WTC11 (cell line): ENCODE measurements around the gene LTBR. TPM values are rescaled to one million over a fixed set of nuclear protein-coding genes. Genes with fewer than 3 reads are reported as not detected.

Experiments
- ATAC-seq: fragments of 200-7000 bp; cut with Tn5 transposase; 2 replicates; pipeline ENCODE4 v1.10.0; 2021; ENCODE audit warnings: mild to moderate bottlenecking, moderate library complexity
- CTCF ChIA-PET: fragments of 300-600 bp; sonication (Branson Sonifier 250); formaldehyde crosslinking; loops from one replicate; lab custom pipeline; 2021; ENCODE audit warnings: antibody characterized with exemption; lab: Charles Lee
- POLR2A ChIA-PET: fragments of 350-600 bp; sonication (Branson Sonifier 250); formaldehyde crosslinking; loops from one replicate; lab custom pipeline; 2021; ENCODE audit warnings: antibody characterized with exemption; lab: Charles Lee
- DNase-seq: peaks from one replicate; pipeline ENCODE4 v3.0.0; 2021; ENCODE audit warnings: low spot score
- H3K27ac Mint-ChIP-seq: 2 replicates; pipeline ENCODE4 v1.8.0; 2021; ENCODE audit warnings: mixed read lengths
- H3K27me3 Mint-ChIP-seq: 2 replicates; pipeline ENCODE4 v1.8.0; 2021; ENCODE audit warnings: low read depth, mild to moderate bottlenecking, moderate library complexity, mixed read lengths
- H3K36me3 Mint-ChIP-seq: 2 replicates; pipeline ENCODE4 v1.8.0; 2021; ENCODE audit warnings: mixed read lengths
- H3K4me1 Mint-ChIP-seq: 2 replicates; pipeline ENCODE4 v1.8.0; 2022; ENCODE audit warnings: mixed read lengths
- H3K4me3 Mint-ChIP-seq: 2 replicates; pipeline ENCODE4 v1.8.0; 2021; ENCODE audit warnings: mild to moderate bottlenecking, moderate library complexity, mixed read lengths
- H3K9me3 Mint-ChIP-seq: 2 replicates; pipeline ENCODE4 v1.8.0; 2021; ENCODE audit warnings: mixed read lengths
- ATF3 ChIP-seq: sonication (generic); formaldehyde crosslinking; conservative IDR thresholded peaks from 2 replicates; pipeline ENCODE4 v1.8.1; 2022; ENCODE audit warnings: mild to moderate bottlenecking, missing genetic modification reagents
- CBFB ChIP-seq: sonication (generic); formaldehyde crosslinking; IDR thresholded peaks from 2 replicates; pipeline ENCODE4 v1.8.1; 2022; ENCODE audit warnings: mild to moderate bottlenecking, low read depth, missing genetic modification reagents
- CDX4 ChIP-seq: fragments of 250-450 bp; sonication (Bioruptor Pico); IDR thresholded peaks from 2 replicates; pipeline ENCODE4 v1.9.0; 2021; ENCODE audit warnings: moderate library complexity, mild to moderate bottlenecking, inconsistent platforms, borderline replicate concordance
- E2F4 ChIP-seq: sonication (generic); formaldehyde crosslinking; IDR thresholded peaks from 2 replicates; pipeline ENCODE4 v1.8.1; 2022; ENCODE audit warnings: low read depth, mild to moderate bottlenecking, moderate library complexity, missing genetic modification reagents, borderline replicate concordance
- E2F5 ChIP-seq: sonication (generic); formaldehyde crosslinking; IDR thresholded peaks from 2 replicates; pipeline ENCODE4 v1.8.1; 2022; ENCODE audit warnings: mild to moderate bottlenecking, moderate library complexity, missing genetic modification reagents
- GABPB1 ChIP-seq: sonication (generic); formaldehyde crosslinking; IDR thresholded peaks from 2 replicates; pipeline ENCODE4 v1.8.1; 2023; ENCODE audit warnings: mild to moderate bottlenecking, missing genetic modification reagents
- MAX ChIP-seq: sonication (generic); formaldehyde crosslinking; IDR thresholded peaks from 2 replicates; pipeline ENCODE4 v1.8.0; 2022; ENCODE audit warnings: mild to moderate bottlenecking, missing genetic modification reagents
- MYBL2 ChIP-seq: sonication (generic); formaldehyde crosslinking; IDR thresholded peaks from 2 replicates; pipeline ENCODE4 v1.8.1; 2023; ENCODE audit warnings: mild to moderate bottlenecking, moderate library complexity, missing genetic modification reagents
- NFE2L1 ChIP-seq: sonication (generic); formaldehyde crosslinking; IDR thresholded peaks from 2 replicates; pipeline ENCODE4 v1.8.1; 2023; ENCODE audit warnings: missing genetic modification reagents
- NR1H2 ChIP-seq: sonication (generic); formaldehyde crosslinking; IDR thresholded peaks from 2 replicates; pipeline ENCODE4 v1.9.0; 2021; ENCODE audit warnings: mild to moderate bottlenecking, moderate library complexity, missing genetic modification reagents
- OVOL2 ChIP-seq: fragments of 250-450 bp; sonication (Bioruptor Pico); IDR thresholded peaks from 2 replicates; pipeline ENCODE4 v1.9.0; 2021; ENCODE audit warnings: mild to moderate bottlenecking, borderline replicate concordance
- PREB ChIP-seq: sonication (generic); formaldehyde crosslinking; IDR thresholded peaks from 2 replicates; pipeline ENCODE4 v1.8.1; 2022; ENCODE audit warnings: mild to moderate bottlenecking, missing genetic modification reagents, moderate library complexity, borderline replicate concordance
- SMAD3 ChIP-seq: sonication (generic); formaldehyde crosslinking; IDR thresholded peaks from 2 replicates; pipeline ENCODE4 v1.8.0; 2022; ENCODE audit warnings: missing genetic modification reagents, mild to moderate bottlenecking, borderline replicate concordance
- SP1 ChIP-seq: sonication (generic); formaldehyde crosslinking; conservative IDR thresholded peaks from 2 replicates; pipeline ENCODE4 v1.8.1; 2022; ENCODE audit warnings: missing genetic modification reagents
- USF2 ChIP-seq: sonication (generic); formaldehyde crosslinking; IDR thresholded peaks from 2 replicates; pipeline ENCODE4 v1.8.1; 2023; ENCODE audit warnings: mild to moderate bottlenecking, missing genetic modification reagents, moderate library complexity
- ZNF121 ChIP-seq: sonication (generic); formaldehyde crosslinking; IDR thresholded peaks from 2 replicates; pipeline ENCODE4 v1.8.0; 2023; ENCODE audit warnings: missing genetic modification reagents
- ZNF423 ChIP-seq: fragments of 250-450 bp; sonication (Bioruptor Pico); IDR thresholded peaks from 2 replicates; pipeline ENCODE4 v2.1.2; 2022; ENCODE audit warnings: mild to moderate bottlenecking, moderate library complexity
- ZNF512 ChIP-seq: sonication (generic); formaldehyde crosslinking; IDR thresholded peaks from 2 replicates; pipeline ENCODE4 v1.8.1; 2022; ENCODE audit warnings: missing genetic modification reagents, borderline replicate concordance
- ZNF532 ChIP-seq: fragments of 250-450 bp; sonication (Bioruptor Pico); IDR thresholded peaks from 2 replicates; pipeline ENCODE4 v1.9.0; 2021; ENCODE audit warnings: mild to moderate bottlenecking, borderline replicate concordance
- ZNF671 ChIP-seq: fragments of 250-450 bp; sonication (Bioruptor Pico); IDR thresholded peaks from 2 replicates; pipeline ENCODE4 v1.8.0; 2021; ENCODE audit warnings: mild to moderate bottlenecking
- total RNA-seq: library from RNA; stranded (reverse); gene quantifications from 3 replicates; pipeline ENCODE4 v1.2.3, GENCODE V29; 2021

The LTBR gene
- total RNA-seq, 1 experiment from 2014 or later: 4.0 TPM

- H3K4me1 Mint-ChIP-seq: peaks cover 18% of the 10 kb centered on the region
- no peaks in the 10 kb centered on the region for H3K9me3 Mint-ChIP-seq
- CTCF ChIA-PET: interaction anchor here (0.7 to 3.6 kb wide), 11 partner anchors 9 to 136 kb away, joined by 3 to 41 read pairs (median 8); partner anchors contain the start of genes SCNN1A and VAMP1
- POLR2A ChIA-PET: interaction anchor here (0.5 to 3.3 kb wide), 7 partner anchors 9 to 135 kb away, joined by 3 to 48 read pairs (median 4); partner anchors contain the start of genes SCNN1A and VAMP1
- peaks cover 40% of the 10 kb centered on the region for H3K36me3 Mint-ChIP-seq
- ATAC-seq (no peak), DNase-seq (no peak)
- H3K4me3 Mint-ChIP-seq: no peak overlapping the region
- H3K27ac Mint-ChIP-seq: no peak overlapping the region; the same call in none of the 2 replicates
- no peaks in the 10 kb centered on the region for H3K27me3 Mint-ChIP-seq
- no peak for TF ChIP-seq ZNF671 (CRISPR knock-in tag)
- TF ChIP-seq ATF3: no peak
- no peak for TF ChIP-seq ZNF512 (CRISPR knock-in tag)
- TF ChIP-seq NFE2L1 (CRISPR knock-in tag): no peak
- no peak for TF ChIP-seq CBFB (CRISPR knock-in tag)
- TF ChIP-seq E2F4: no peak
- TF ChIP-seq ZNF121 (CRISPR knock-in tag): no peak
- no peak for TF ChIP-seq MYBL2 (CRISPR knock-in tag)
- TF ChIP-seq GABPB1 (CRISPR knock-in tag): no peak; the same call in none of the 2 replicates
- TF ChIP-seq NR1H2: no peak
- TF ChIP-seq PREB (CRISPR knock-in tag): no peak
- no peak for TF ChIP-seq SMAD3 (CRISPR knock-in tag)
- no peak for TF ChIP-seq MAX (CRISPR knock-in tag)
- TF ChIP-seq ZNF532: no peak
- TF ChIP-seq SP1 (CRISPR knock-in tag): no peak
- no peak for TF ChIP-seq CDX4 (CRISPR knock-in tag)
- TF ChIP-seq E2F5 (CRISPR knock-in tag): no peak
- no peak for TF ChIP-seq USF2
- TF ChIP-seq ZNF423 (CRISPR knock-in tag): no peak
- no peak for TF ChIP-seq OVOL2 (CRISPR knock-in tag)
- TF ChIP-seq, all 79 proteins: peak for 0
Measured at GRCh38 chr12:6334940-6335450, 49.0 kb upstream of the LTBR start.
